HEK293T (cell line): ENCODE data around the gene ACOX1.

ENCODE experiments used
- CTCF ChIA-PET: fragments of 350-600 bp; formaldehyde crosslinking; extraction: SDS; loops from one replicate; lab custom pipeline; 2021; ENCODE audit warnings: antibody characterized with exemption, inconsistent platforms; lab: Yijun Ruan, JAX
- POLR2A ChIA-PET: fragments of 350-600 bp; formaldehyde crosslinking; extraction: SDS; loops from one replicate; lab custom pipeline; 2020; ENCODE audit warnings: antibody characterized with exemption, inconsistent platforms; lab: Yijun Ruan, JAX
- DNase-seq: peaks from one replicate; pipeline ENCODE4 v3.0.0; 2012; ENCODE audit warnings: mixed read lengths; ENCODE audit errors: extremely low spot score
- ARNT ChIP-seq: fragments of 450-650 bp; IDR thresholded peaks from 2 replicates; pipeline ENCODE4 v1.6.1; 2017; ENCODE audit warnings: mild to moderate bottlenecking
- BHLHE40 ChIP-seq: fragments of 450-650 bp; IDR thresholded peaks from 2 replicates; pipeline ENCODE4 v1.6.1; 2016; ENCODE audit warnings: mild to moderate bottlenecking, moderate library complexity, borderline replicate concordance
- CTBP1 ChIP-seq: fragments of 450-650 bp; IDR thresholded peaks from 2 replicates; pipeline ENCODE4 v1.6.1; 2016; ENCODE audit warnings: borderline replicate concordance
- ELF4 ChIP-seq: fragments of 450-650 bp; IDR thresholded peaks from 2 replicates; pipeline ENCODE4 v1.6.1; 2017; ENCODE audit warnings: antibody characterized with exemption
- FOXA1 ChIP-seq: fragments of 450-650 bp; IDR thresholded peaks from 2 replicates; pipeline ENCODE4 v1.6.1; 2016; ENCODE audit warnings: mild to moderate bottlenecking
- FOXK2 ChIP-seq: fragments of 450-650 bp; IDR thresholded peaks from 2 replicates; pipeline ENCODE4 v1.6.1; 2016; ENCODE audit warnings: mild to moderate bottlenecking
- FOXM1 ChIP-seq: fragments of 450-650 bp; IDR thresholded peaks from 2 replicates; pipeline ENCODE4 v1.6.1; 2017; ENCODE audit warnings: mild to moderate bottlenecking, borderline replicate concordance
- HDGF ChIP-seq: fragments of 450-650 bp; IDR thresholded peaks from 2 replicates; pipeline ENCODE4 v1.6.1; 2017; ENCODE audit warnings: antibody characterized with exemption, borderline replicate concordance
- L3MBTL2 ChIP-seq: fragments of 450-650 bp; conservative IDR thresholded peaks from 2 replicates; pipeline ENCODE4 v1.6.1; 2016; ENCODE audit warnings: mild to moderate bottlenecking
- LEF1 ChIP-seq: fragments of 450-650 bp; IDR thresholded peaks from 2 replicates; pipeline ENCODE4 v1.6.1; 2017; ENCODE audit warnings: mild to moderate bottlenecking, borderline replicate concordance
- NFRKB ChIP-seq: fragments of 450-650 bp; IDR thresholded peaks from 2 replicates; pipeline ENCODE4 v1.6.1; 2016; ENCODE audit warnings: mild to moderate bottlenecking, moderate library complexity
- SP1 ChIP-seq: fragments of 450-650 bp; IDR thresholded peaks from 2 replicates; pipeline ENCODE4 v1.6.1; 2017
- SUZ12 ChIP-seq: fragments of 450-650 bp; IDR thresholded peaks from 2 replicates; pipeline ENCODE4 v1.6.1; 2016; ENCODE audit warnings: mild to moderate bottlenecking
- TARDBP ChIP-seq: fragments of 450-650 bp; IDR thresholded peaks from 2 replicates; pipeline ENCODE4 v1.6.1; 2016
- ZNF384 ChIP-seq: fragments of 450-650 bp; IDR thresholded peaks from 2 replicates; pipeline ENCODE4 v1.6.1; 2016
- TF ChIP-seq, protein P1 (sequence below): fragments of 450-650 bp; IDR thresholded peaks from 2 replicates; pipeline ENCODE4 v1.6.1; 2016

ACOX1 gene

DNA sequence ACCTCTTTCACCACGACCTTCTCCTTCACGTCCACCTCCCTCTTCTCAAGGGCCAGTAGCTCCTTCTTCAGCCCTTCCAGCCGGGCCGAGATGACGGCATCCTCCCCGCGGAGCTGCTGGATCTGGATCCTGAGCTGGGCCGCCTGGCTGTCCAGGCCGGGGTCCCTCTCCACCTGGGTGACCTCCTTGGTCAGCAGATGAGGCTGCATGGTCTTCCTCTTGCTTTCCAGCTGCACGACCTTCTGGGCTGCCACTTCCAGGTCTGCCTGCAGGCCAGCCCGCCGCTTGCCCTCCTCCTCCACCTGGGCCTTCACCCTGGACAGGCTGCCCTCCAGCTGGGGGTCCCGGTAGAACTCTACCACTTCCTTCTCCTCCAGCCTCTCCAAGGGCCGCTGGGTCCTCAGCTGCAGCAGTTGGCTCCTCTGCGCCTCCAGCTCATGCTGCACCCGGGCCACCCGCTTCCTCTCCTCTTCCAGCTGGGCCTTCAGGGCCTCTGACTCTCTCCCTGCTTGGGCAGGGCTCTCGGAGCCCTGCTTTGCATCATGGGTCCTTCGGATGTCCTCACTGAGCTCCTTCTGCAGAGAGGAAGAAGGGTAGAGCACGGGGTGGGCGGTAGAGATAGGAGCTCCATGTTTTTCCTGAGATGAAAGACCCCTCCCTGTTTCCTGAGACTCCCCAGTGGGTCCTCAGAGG is 31.1 kb upstream of the ACOX1 start:
- CTCF ChIA-PET, result interaction anchor here (0.8 to 4.2 kb wide), 3 partner anchors 9 to 25 kb away, joined by 3 to 22 read pairs (median 4); partner anchors contain the start of gene CDK3
- no peak for DNase-seq
- TF ChIP-seq LEF1 (no peak), ELF4 (no peak), NFRKB (no peak), TARDBP (no peak), ZNF384 (no peak), L3MBTL2 (no peak), FOXM1 (no peak), SP1 (no peak), ARNT (no peak)
- TF ChIP-seq, protein P1, sequence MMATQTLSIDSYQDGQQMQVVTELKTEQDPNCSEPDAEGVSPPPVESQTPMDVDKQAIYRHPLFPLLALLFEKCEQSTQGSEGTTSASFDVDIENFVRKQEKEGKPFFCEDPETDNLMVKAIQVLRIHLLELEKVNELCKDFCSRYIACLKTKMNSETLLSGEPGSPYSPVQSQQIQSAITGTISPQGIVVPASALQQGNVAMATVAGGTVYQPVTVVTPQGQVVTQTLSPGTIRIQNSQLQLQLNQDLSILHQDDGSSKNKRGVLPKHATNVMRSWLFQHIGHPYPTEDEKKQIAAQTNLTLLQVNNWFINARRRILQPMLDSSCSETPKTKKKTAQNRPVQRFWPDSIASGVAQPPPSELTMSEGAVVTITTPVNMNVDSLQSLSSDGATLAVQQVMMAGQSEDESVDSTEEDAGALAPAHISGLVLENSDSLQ, result no peak
- POLR2A ChIA-PET, result interaction anchor here (0.7 to 2.7 kb wide), 3 partner anchors 94 to 230 kb away, joined by 3 to 10 read pairs (median 6); partner anchors contain the start of genes EXOC7 and TRIM65

DNA sequence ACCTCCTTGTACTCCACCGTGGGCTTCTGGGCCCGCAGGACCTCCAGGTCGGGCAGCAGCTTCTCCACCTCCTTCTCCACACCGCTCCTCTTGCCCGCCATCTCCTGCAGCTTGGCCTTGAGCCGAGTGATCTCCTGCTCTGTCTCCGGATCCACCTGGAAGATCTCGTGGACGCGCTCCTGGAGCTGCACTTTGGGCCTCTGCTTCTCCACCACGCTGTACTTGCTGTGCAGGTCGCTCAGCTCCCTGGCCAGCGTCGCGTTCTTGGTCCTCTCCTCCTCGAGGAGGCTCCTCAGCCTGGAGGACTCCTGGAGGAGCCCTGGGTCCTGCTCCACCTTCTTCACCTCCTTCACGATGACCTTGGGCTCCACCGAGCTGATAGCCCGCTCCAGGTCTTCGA is 30.5 kb upstream of the ACOX1 start:
- no peak for DNase-seq
- ChIA-PET POLR2A (interaction anchor here (0.9 to 2.7 kb wide), 2 partner anchors 95 to 113 kb away, joined by 6 to 10 read pairs; partner anchors contain the start of genes EXOC7 and TRIM65), CTCF (interaction anchor here (0.8 to 4.2 kb wide), 3 partner anchors 8 to 25 kb away, joined by 3 to 22 read pairs (median 4); partner anchors contain the start of gene CDK3)
- TF ChIP-seq SP1 (no peak), SUZ12 (no peak), HDGF (no peak), FOXK2 (no peak)
- TF ChIP-seq, protein P1, result no peak

DNA sequence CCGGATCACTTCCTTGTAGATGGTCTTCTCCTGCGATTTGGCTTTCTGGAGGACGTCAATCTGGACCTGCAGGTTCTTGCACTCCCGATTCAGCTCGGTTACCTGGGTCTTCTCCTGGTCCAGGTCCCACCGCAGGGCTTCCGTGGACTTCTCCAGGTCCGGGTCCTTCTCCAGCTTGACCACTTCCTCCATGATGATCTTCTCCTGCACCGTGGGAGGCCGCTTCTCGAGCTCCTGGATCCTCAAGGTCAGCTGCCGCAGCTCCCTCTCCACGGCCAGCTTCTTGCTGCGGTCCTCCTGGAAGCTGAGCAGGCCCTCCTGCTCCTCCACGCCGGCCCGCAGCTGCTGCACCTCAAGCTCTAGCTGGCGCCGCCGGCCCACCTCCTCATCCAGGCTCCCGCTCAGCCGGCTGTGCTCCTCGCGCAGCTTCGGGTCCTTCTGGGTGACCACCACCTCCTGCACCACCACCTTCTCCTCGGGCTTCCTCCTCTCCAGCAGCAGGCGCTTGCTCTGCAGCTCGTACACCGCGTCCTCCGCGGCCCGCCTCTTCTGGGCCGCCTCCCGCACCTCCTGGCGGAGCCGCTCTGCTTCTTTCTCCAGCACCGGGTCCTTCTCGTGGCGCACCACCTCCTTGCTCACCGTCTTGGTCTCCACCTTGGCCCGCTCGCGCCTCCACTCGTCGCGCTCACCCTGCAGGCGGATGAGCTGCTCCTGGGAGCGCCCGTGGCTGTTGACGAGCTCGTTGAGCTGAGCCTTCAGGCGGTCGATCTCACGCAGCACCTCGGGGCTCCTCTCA is 29.9 kb upstream of the ACOX1 start:
- POLR2A ChIA-PET, result no interaction called here
- no peak for DNase-seq
- no peak for TF ChIP-seq SP1
- CTCF ChIA-PET, result interaction anchor here (4.2 kb wide), 1 partner anchor 7 kb away, joined by 22 read pairs; the partner anchor contains the start of gene CDK3

DNA sequence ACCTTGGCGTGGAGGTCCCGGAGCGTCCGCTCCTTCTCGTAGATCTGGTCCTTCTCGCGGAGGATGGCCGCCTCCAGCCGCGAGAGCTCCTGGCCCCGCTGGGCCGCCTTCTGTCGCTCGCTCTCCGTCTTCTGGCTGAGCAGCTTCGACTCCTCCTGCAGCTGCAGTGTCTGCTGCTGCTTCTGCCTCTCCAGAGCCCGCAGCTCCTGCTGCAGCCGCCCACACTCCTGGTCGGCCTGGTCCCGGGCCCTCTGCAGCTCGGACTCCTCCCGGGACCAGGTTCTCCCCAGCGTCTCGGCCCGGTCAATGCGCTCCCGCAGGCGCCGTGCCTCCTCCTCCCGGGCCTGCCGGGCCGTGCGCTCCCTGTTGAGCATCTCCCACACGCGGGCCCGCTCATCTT is 29.2 kb upstream of the ACOX1 start:
- POLR2A ChIA-PET, result interaction anchor here (0.6 kb wide), 1 partner anchor 110 kb away, joined by 3 read pairs; no protein-coding TSS in a partner anchor
- TF ChIP-seq FOXA1 (no peak), LEF1 (no peak)
- CTCF ChIA-PET, result interaction anchor here (0.7 to 4.2 kb wide), 4 partner anchors 7 to 103 kb away, joined by 3 to 22 read pairs (median 13); partner anchors contain the start of genes CDK3 and MRPL38
- DNase-seq, result no peak

DNA sequence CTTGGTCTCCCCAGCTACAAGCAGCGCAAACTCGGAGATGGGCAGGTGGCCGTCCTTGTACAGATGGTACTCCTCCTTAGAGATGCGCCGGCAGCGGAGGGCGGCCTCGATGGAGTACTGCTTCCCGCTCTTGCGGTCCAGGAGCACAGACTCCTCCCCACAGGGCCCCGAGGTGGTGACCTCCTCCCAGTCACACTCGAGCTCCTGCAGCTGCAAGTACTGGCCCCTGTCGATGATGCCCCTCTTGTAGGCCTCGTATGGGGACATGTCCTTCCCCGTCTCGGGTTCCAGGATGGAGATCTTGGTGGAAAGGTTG is 28.8 kb upstream of the ACOX1 start:
- no peak for DNase-seq
- TF ChIP-seq FOXM1 (no peak), ZNF384 (no peak), FOXA1 (no peak), LEF1 (no peak), SUZ12 (no peak), SP1 (no peak), CTBP1 (no peak), ELF4 (no peak), BHLHE40 (no peak), L3MBTL2 (no peak), FOXK2 (no peak), TARDBP (no peak), ARNT (no peak), HDGF (no peak), NFRKB (no peak)
- TF ChIP-seq, protein P1, result no peak
- POLR2A ChIA-PET, result interaction anchor here (0.6 kb wide), 1 partner anchor 110 kb away, joined by 3 read pairs; no protein-coding TSS in a partner anchor
- CTCF ChIA-PET, result interaction anchor here (0.7 to 3.5 kb wide), 3 partner anchors 18 to 103 kb away, joined by 3 to 22 read pairs (median 4); partner anchors contain the start of gene MRPL38

DNA sequence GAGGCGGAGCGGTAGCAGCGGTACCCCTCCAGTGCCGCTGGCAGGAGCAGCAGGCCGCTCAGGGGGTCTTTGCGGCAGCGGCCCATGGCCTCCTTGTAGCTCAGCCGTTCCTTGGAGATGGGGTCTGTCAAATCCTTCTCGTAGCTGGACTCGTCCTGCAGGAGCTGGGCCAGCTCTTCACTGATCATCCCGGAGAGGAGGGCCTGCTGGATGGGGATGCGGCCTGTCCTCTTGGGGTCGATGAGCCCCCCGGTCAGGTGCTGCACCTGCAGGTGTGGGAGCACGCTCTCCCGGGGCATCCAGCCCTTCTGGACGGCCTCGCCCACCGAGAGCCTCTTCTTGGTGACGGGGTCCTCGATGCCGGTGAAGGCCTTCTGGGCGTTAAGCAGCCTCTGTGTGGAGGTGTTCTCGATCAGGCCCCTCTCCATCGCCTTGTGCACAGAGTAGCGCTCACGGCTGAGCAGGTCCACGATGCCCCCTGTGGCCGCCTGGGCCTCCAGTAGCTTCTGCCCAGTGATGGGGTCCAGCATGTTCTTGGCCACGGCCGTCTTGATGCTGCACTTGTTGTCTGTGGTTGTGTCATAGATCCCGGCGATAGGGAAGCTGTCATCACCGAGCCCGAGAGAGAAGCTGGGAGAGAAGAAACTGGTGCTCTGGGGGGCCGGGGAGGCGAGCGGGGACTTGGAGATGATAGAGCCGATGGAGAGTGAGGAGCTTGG is 28.3 kb upstream of the ACOX1 start:
- CTCF ChIA-PET, result interaction anchor here (0.6 to 3.5 kb wide), 4 partner anchors 18 to 224 kb away, joined by 3 to 22 read pairs (median 4); partner anchors contain the start of gene MRPL38
- no peak for DNase-seq
- TF ChIP-seq SUZ12 (no peak), FOXA1 (no peak), FOXK2 (no peak), ELF4 (no peak), HDGF (no peak), SP1 (no peak), NFRKB (no peak), FOXM1 (no peak), BHLHE40 (no peak), ZNF384 (no peak), L3MBTL2 (no peak), TARDBP (no peak), LEF1 (no peak), ARNT (no peak), CTBP1 (no peak)
- TF ChIP-seq, protein P1, result no peak
- POLR2A ChIA-PET, result interaction anchor here (0.6 kb wide), 2 partner anchors 22 to 109 kb away, joined by 3 read pairs; no protein-coding TSS in a partner anchor
